Measurements from ENCODE around the gene TNPO2. TPM values are rescaled to one million over a fixed set of nuclear protein-coding genes. Genes with fewer than 3 reads are reported as not detected.

TNPO2 gene
- total RNA-seq, 2 donors from 2014 or later: 15.0 to 35.6 TPM

DNA sequence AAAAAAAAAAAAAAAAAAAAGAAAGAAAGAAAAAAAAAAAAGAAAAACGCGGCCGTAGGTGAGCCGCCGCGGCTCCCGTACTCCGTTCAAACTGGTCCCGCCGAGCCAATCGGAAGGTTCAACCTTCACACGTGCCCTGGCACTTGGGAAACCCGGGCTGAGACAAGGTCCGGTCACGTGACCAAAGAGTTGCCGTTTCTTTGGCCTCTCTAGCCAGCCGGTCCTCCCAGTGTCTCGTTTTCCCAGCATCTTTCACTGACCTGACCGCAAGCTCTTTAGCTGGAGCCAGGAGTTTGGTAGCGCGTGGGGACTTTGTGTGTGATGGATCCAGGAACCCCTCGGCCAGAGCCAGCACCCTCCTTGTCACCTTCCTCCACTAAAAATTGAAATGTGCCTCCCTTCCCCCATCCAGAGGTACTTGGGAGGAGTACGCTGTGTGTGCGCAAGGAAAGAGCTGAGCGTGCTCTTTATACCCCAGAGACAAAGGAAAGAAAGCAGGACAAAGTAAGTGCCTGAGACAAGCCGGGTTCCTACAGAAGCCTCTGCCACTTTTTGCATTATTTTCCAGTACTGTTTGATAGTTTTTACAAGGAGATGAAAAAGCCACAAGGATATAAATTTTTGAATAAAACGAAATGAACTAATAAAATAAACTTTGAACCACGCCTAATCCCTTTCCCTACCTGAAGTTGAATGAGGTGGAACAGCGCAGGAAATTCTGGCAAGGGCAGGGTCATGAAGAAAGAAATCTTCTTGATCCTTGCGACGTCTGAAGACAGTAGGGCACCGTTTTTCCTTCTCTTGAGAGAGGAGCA lies 959 bp downstream of the TNPO2 start:
- intact Hi-C loops (cut with DNase I): no loop called here
- TF ChIP-seq, protein P1, sequence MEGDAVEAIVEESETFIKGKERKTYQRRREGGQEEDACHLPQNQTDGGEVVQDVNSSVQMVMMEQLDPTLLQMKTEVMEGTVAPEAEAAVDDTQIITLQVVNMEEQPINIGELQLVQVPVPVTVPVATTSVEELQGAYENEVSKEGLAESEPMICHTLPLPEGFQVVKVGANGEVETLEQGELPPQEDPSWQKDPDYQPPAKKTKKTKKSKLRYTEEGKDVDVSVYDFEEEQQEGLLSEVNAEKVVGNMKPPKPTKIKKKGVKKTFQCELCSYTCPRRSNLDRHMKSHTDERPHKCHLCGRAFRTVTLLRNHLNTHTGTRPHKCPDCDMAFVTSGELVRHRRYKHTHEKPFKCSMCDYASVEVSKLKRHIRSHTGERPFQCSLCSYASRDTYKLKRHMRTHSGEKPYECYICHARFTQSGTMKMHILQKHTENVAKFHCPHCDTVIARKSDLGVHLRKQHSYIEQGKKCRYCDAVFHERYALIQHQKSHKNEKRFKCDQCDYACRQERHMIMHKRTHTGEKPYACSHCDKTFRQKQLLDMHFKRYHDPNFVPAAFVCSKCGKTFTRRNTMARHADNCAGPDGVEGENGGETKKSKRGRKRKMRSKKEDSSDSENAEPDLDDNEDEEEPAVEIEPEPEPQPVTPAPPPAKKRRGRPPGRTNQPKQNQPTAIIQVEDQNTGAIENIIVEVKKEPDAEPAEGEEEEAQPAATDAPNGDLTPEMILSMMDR (IDR thresholded peaks at IDR 0.05): peak in 1 of 7 experiments; percentile 5
- peak in 2 of 3 donors; percentile 37 to 41 for TF ChIP-seq POLR2A (IDR thresholded peaks at IDR 0.05)

DNA sequence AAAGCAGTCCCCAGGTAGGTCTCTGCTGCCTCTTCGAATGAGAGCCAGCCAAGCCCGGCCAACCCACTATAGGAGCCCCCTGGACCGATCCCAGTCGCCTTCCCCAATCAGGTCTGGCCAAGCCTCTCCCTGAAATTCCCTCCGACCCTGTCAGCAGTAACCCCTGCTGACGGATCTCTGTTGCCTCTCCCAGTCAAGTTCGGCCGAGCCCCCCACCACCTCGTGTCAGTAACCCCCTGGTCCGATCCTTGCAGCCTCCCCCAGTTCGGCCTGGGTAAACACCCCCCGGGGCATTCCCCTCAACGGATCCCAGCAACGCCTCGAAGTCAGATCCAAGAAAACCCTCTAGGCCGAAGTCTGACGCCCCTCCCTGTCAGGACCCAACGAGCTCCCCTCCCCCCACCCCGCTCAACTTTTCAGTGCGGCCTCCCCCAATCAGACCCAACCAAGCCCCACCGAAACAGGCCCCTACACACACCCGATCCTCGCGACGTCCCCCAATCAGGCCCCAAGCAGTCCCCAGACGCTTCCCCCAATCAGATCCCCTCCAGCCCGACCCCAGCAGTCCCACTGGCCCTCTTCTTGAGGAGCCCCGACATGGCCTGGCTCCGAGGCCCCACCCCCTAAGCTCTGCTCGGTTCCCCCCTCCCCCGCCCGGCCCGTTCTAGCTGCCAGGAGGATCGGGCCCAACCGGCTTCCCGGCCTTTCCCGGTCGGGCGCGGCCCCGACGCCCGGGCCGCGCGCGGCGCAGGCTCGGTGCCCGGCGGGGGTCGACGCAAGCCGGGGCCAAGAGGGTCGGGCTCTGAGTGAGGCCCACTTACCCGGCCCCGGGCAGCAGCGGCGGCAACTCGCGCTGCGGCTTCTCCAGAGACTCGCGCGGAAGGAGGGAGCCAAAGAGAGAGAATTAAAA lies 1.8 kb downstream of the TNPO2 start:
- no peaks in the 10 kb centered on the region for H3K27me3 ChIP-seq
- WGBS, 2 donors: 0 to 1% methylated on average over 19 to 55 of the region's 65 CpGs
- no peaks in the 10 kb centered on the region for H3K9me3 ChIP-seq
- H3K36me3 ChIP-seq (replicated peaks in 1 of 2; ENCODE audit: insufficient read depth in 1 of 2, low read depth in 2 of 2): no peaks in the 10 kb centered on the region
- TF ChIP-seq, protein P1 (IDR thresholded peaks at IDR 0.05): no peak
- TF ChIP-seq POLR2A (IDR thresholded peaks at IDR 0.05): no peak
- peaks cover 37% of the 10 kb centered on the region for H3K4me1 ChIP-seq
- H3K27ac ChIP-seq: peak overlapping the region; percentile 69 to 93 (median 88)
- ATAC-seq (peak; percentile 74), DNase-seq (peak; percentile 63 to 69 (median 68))
- intact Hi-C loops (cut with DNase I): no loop called here
- H3K4me3 ChIP-seq: peak overlapping the region; percentile 29 to 77

More for the DNA sequence above, 959 bp downstream of the TNPO2 start:
- WGBS, 2 donors: 1 to 2% methylated on average over 31 to 32 of the region's 32 CpGs
- Histone ChIP-seq H3K27ac (peak overlapping the region; percentile 53 to 93 (median 88)), H3K27me3 (no peaks in the 10 kb centered on the region), H3K36me3 (replicated peaks in 1 of 2; ENCODE audit: insufficient read depth in 1 of 2, low read depth in 2 of 2) (no peaks in the 10 kb centered on the region), H3K9me3 (no peaks in the 10 kb centered on the region), H3K4me1 (peaks cover 37% of the 10 kb centered on the region), H3K4me3 (peak overlapping the region; percentile 29 to 77)
- peak; percentile 96 to 99 (median 99) for DNase-seq
- peak; percentile 95 for ATAC-seq

DNA sequence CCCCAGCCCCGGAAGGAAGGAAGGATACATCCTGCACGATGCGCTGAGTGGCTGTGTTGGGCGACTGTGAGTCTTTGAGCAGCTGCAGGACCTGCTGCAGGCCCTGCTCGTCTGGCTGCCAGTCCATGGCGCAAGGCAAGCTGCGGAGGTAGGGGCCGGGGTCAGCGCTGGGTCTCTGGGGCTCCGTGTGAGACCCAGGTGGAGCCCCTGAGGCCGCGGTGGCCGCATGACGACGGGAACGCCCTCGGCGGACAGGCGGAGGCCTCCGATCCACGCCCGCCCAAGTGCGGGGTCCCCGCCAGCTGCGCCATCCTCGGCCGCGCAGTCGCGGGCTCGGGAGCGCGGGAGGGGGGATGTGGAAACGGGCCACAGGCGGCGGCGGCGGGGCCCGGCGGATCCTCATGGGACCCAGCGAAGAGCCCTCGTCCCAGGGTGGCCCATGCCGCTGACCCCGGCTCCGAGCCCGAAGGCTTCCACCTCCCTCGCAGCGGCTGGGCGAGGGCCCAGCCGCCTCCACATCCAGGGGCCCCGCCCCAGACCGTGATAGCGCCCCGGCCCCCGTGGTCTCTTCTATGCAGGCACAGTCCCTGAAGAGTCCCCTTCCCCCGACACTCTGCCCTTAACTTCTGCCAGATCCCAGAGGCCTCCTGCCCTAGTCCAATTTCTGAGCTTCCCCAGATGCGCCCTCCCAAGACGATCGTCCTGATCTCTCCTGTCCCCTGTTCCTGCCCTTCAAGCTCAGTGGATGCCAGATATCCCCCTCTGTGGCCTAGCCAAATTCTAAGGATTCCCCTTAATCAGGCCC lies 2.7 kb downstream of the TNPO2 start:
- peak overlapping the region; percentile 29 to 77 for H3K4me3 ChIP-seq
- WGBS, 2 donors: 0 to 3% methylated on average over 5 to 56 of the region's 59 CpGs
- H3K9me3 ChIP-seq: no peaks in the 10 kb centered on the region
- peak overlapping the region; percentile 69 to 93 (median 88) for H3K27ac ChIP-seq
- H3K36me3 ChIP-seq (replicated peaks in 1 of 2; ENCODE audit: insufficient read depth in 1 of 2, low read depth in 2 of 2): peaks cover 0 to 2% of the 10 kb centered on the region in 2 donors
- ATAC-seq (no peak), DNase-seq (peak in 3 of 4 donors; percentile 10 to 28 (median 19))
- intact Hi-C loops (cut with DNase I): no loop called here
- no peak for TF ChIP-seq POLR2A (IDR thresholded peaks at IDR 0.05)
- H3K4me1 ChIP-seq: peaks cover 37% of the 10 kb centered on the region
- H3K27me3 ChIP-seq: no peaks in the 10 kb centered on the region

DNA sequence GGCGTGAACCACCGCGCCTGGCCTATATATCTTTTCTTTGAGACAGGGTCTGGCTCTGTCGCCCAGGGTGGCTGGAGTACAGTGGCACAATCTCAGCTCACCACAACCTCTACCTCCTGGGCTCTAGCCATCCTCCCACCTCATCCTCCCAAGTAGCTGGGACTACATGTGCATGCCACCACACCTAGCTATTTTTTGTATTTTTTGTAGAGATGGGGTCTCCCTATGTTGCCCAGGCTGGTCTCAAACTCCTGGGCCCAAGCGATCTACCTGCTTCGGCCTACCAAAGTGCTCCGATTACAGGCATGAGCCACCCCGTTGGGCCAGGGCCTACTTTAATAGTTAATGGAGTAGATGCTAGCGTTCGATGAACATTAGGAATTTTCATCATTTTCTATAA lies 3.4 kb downstream of the TNPO2 start:
- Histone ChIP-seq H3K36me3 (replicated peaks in 1 of 2; ENCODE audit: insufficient read depth in 1 of 2, low read depth in 2 of 2) (peaks cover 0 to 3% of the 10 kb centered on the region in 2 donors), H3K4me1 (peaks cover 37% of the 10 kb centered on the region), H3K27ac (no peak overlapping the region), H3K4me3 (no peak overlapping the region), H3K9me3 (no peaks in the 10 kb centered on the region), H3K27me3 (no peaks in the 10 kb centered on the region)
- TF ChIP-seq, protein P1 (IDR thresholded peaks at IDR 0.05): no peak
- TF ChIP-seq POLR2A (IDR thresholded peaks at IDR 0.05): no peak
- DNase-seq (no peak), ATAC-seq (no peak)
- 85 to 91% methylated on average over 10 of the region's 10 CpGs for WGBS, 2 donors
- intact Hi-C loops (cut with DNase I): no loop called here

All from body of pancreas (tissue), 4 donors.